MM.1S (cell line): Measurements from ENCODE around the gene SNX9.

Source experiments
- CTCF ChIP-seq: fragments of 300-600 bp; sonication (generic); IDR thresholded peaks from 2 replicates; pipeline ENCODE4 v1.5.1; 2016; ENCODE audit warnings: antibody characterized with exemption, low read length, mixed read lengths
- EZH2 ChIP-seq: fragments of 300-600 bp; sonication (generic); optimal IDR thresholded peaks from 2 replicates; pipeline ENCODE3; 2017; ENCODE audit warnings: low read depth, mild to moderate bottlenecking, antibody characterized with exemption, low read length, mixed read lengths
- EZH2phosphoT487 ChIP-seq: fragments of 300-600 bp; sonication (generic); IDR thresholded peaks from 2 replicates; pipeline ENCODE4 v1.6.1; 2018; ENCODE audit warnings: antibody characterized with exemption, low read length

- TF ChIP-seq EZH2phosphoT487 (no peak), CTCF (no peak), EZH2 (no peak)
These were observed 170.0 kb downstream of the SNX9 start for GRCh38 chr6:157993076-157993475.
